Subcutaneous adipose tissue (tissue), 4 donors: ENCODE data around the gene DIP2C. TPM values are rescaled to one million over a fixed set of nuclear protein-coding genes. Genes with fewer than 3 reads are reported as not detected.

ENCODE experiments used
- total RNA-seq, 4 donors: library from RNA; depleted of rRNA; stranded (reverse); fragments of >200 nt; gene quantifications; one replicate each; pipeline ENCODE4 v1.1.0, GENCODE V29; 2016
- TF ChIP-seq, protein P1 (sequence below): fragments of 450-650 bp; IDR thresholded peaks from one replicate; pipeline ENCODE4 v1.5.1; 2016; ENCODE audit warnings: low read depth, mild to moderate bottlenecking, control low read depth, antibody characterized with exemption, moderate library complexity

Gene DIP2C
- total RNA-seq, 4 donors from 2014 or later: 32.1 to 64.0 (median 40.5) TPM

DNA sequence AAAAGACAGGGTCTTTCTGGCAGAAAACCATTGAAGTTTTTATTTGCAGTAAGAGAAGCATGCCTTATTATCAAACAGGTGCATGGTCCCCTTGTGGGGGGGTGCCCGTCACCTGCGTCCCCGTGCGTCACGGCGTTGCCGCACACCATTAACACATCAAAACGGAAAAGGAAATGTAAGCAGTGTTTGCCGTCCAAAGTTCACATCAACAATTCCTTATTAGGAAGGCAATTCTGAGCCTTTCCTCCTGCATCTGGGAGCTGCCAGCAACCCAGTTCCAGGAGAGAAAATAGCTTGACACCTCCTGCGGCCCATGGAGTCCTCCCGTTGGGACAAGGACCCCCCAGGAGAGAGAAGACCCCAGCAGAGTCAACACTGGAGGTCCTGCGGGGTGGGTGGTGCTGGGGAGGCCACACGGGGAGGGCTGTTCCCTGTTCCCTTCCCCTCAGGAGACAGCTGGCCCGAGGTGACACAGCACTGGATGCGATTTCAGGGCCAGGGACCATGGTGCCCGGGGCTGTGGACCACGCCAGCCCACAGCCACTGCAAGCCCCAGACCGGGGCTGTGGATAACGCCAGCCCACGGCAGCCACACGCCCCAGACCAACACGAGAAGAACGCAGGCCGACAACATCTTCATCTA is 39.5 kb downstream of the DIP2C start:
- TF ChIP-seq, protein P1, sequence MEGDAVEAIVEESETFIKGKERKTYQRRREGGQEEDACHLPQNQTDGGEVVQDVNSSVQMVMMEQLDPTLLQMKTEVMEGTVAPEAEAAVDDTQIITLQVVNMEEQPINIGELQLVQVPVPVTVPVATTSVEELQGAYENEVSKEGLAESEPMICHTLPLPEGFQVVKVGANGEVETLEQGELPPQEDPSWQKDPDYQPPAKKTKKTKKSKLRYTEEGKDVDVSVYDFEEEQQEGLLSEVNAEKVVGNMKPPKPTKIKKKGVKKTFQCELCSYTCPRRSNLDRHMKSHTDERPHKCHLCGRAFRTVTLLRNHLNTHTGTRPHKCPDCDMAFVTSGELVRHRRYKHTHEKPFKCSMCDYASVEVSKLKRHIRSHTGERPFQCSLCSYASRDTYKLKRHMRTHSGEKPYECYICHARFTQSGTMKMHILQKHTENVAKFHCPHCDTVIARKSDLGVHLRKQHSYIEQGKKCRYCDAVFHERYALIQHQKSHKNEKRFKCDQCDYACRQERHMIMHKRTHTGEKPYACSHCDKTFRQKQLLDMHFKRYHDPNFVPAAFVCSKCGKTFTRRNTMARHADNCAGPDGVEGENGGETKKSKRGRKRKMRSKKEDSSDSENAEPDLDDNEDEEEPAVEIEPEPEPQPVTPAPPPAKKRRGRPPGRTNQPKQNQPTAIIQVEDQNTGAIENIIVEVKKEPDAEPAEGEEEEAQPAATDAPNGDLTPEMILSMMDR: no peak

DNA sequence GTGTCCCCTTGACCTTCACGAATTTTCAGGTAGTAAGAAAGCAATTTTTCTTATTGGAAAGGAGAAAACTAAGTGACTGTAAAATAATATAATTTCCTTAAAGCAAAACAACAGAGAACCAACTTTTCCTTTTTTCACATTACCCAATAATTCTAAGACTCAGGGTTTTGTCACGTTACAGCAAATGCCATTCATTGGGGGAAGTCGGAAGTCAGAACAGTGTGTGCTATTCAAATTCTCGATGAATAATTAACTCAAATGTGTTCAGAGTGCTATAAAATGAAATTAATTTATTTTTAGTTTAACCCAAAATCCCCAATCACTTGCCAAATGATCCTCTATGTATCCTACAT is 40.0 kb downstream of the DIP2C start:
- TF ChIP-seq, protein P1: no peak

DNA sequence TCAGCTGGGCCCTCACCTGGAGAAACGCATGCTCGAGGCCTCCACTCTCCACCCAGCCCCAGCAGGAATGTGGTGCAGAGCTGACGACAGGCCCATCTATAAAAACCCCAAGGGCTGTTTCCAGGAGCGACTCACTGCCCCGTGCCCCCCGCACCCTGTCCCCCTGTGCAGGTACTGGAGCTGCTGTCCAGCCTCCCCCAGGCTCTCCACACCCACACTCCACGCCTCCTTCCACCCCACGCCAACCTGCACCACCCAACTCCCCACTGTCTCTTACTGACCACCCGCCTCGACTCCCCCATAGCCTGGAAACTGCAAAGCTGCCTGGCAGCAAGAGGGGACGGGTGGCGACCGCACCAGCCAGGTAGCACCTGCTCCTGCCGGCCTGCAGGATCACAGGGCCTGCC is 43.3 kb downstream of the DIP2C start:
- TF ChIP-seq, protein P1: no peak

DNA sequence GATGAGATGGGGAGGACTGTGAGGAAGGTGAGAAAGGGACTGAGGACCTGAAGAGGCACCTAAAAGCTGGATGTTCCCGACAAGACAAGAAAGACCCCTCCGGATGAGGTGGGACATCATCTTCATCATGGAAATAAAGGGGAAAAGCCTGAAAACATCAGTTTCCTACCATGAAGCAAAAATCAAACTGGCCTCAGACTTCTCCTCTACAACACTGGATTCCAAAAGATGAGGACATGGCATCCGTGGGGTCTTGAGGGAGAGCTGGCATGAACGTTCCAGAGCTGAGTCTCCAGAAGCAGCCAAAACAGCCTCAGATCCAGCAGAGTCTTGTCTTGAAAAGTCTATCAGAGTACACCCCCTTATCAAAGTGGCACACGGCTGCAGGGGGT is 44.5 kb downstream of the DIP2C start:
- TF ChIP-seq, protein P1: no peak

DNA sequence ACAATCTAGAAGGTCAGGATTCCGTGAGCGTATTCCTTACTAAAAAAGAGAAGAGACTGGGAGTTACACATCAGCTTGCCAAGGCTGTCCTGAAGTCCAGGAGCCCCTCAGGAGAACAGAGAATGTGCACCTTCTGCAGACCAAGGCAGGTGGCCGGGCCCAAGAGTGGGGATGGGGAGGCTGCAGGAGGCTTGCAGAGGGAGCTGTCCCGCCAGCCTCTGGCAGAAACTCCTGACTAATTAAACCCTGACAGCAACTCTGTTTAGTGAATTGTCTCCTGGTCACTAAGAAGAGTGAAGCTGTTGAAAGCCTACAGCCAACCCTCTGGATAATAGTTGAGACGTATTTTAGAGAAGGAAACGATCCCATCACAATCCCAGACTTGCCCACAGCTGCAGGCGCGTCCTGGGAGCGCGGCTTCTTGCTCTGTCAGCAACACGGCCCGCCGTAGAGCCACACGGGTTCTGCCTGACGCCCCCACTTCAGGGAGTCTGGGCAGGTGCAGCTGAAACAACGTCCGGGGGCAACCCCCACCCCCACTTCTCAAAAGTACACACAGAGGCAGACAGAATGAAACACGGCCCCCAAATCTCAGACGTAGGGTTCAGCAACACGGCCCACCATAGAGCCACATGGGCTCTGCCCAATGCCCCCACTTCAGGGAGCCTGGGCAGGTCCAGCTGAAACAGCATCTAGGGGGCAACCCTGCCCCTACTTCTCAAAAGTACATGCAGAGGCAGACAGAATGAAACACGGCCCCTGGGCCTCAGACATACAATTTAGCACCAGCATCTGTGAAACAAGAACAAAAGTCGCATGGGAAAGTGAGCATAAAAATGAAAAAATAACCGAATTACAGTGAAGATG is 45.2 kb downstream of the DIP2C start:
- TF ChIP-seq, protein P1: no peak

DNA sequence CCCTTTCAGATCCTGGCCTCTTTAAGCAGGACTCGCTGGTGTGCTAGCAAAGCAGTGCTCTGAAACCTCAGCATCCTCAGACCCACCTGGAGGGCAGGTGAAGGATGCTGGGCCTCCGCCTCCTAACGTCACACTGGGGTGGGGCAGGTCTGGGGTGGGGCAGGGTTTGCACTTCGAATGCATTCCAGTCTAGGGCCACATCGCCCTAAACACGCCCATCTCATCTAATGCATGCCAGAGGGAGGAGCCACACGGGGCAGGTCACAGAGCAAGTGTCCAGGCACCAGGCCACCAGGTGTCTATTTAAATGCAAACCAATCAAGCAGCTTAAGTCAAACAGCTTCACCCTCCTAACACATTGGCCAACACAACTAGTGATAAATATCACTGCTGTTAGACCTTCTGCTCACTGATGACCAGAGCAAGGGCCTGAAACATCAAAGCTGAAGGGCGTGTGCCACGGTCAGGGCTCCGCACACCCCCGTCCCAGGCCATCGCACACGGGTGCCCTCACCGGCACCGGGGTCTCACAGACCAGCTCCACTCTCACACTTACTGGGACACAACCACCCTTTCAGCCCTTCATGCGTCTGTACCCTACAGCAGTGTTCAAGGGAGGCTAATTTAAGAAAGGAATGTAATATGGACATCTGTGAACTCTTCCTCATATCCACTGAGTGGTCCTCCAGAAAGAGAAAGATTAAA is 47.1 kb downstream of the DIP2C start:
- TF ChIP-seq, protein P1: no peak
